Heart left ventricle (tissue), 16 donors: ENCODE results near the gene SST. TPM values are rescaled to one million over a fixed set of nuclear protein-coding genes. Genes with fewer than 3 reads are reported as not detected.

Source experiments
- ATAC-seq, 4 donors: fragments of 200-7000 bp; cut with Tn5 transposase; one replicate each; pipeline ENCODE4 v1.9.1; 2020 to 2022; ENCODE audit warnings: moderate library complexity in 4 of 4, mild to moderate bottlenecking in 3 of 4, moderate number of reproducible peaks in 1 of 4
- DNase-seq, 5 donors: peaks; one replicate each; pipeline ENCODE4 v3.0.0-alpha.2; 2020
- H3K27ac ChIP-seq, 12 donors: fragments of 200-600 bp; sonication (generic) in 4 of 12; one replicate each; pipeline versions ENCODE4 v1.5.0 to v1.8.0; 2016 to 2022; ENCODE audit warnings: mild to moderate bottlenecking in 2 of 12
- H3K27me3 ChIP-seq, 9 donors: fragments of 200-600 bp; sonication (generic) in 2 of 9; one replicate each; pipeline versions ENCODE4 v1.5.1 to v1.8.0; 2016 to 2022; ENCODE audit warnings: mild to moderate bottlenecking in 3 of 9
- H3K36me3 ChIP-seq, 9 donors: fragments of 200-600 bp; sonication (generic) in 2 of 9; one replicate each; pipeline versions ENCODE4 v1.5.0 to v1.8.0; 2018 to 2022; ENCODE audit warnings: mild to moderate bottlenecking in 2 of 9
- H3K4me1 ChIP-seq, 12 donors: fragments of 200-600 bp; sonication (generic) in 4 of 12; one replicate each; pipeline versions ENCODE4 v1.5.0 to v1.8.0; 2016 to 2022; ENCODE audit warnings: mild to moderate bottlenecking in 3 of 12
- H3K4me3 ChIP-seq, 12 donors: fragments of 200-600 bp; sonication (generic) in 4 of 12; one replicate each; pipeline versions ENCODE4 v1.5.0 to v1.8.0; 2017 to 2022; ENCODE audit warnings: mild to moderate bottlenecking in 9 of 12, moderate library complexity in 4 of 12
- H3K9me3 ChIP-seq, 12 donors: fragments of 200-600 bp; sonication (generic) in 4 of 12; one replicate each; pipeline versions ENCODE4 v1.5.0 to v1.8.0; 2016 to 2022; ENCODE audit warnings: mild to moderate bottlenecking in 1 of 12
- POLR2A ChIP-seq, 2 donors: fragments of 450-650 bp; IDR thresholded peaks; one replicate each; pipeline ENCODE4 v1.6.1; 2017; ENCODE audit warnings: antibody characterized with exemption in 2 of 2, mild to moderate bottlenecking in 2 of 2, moderate library complexity in 2 of 2
- WGBS, 4 donors: extraction: QIAGEN DNeasy Blood & Tissue Kit in 2 of 4; methylation state at CpG; one replicate each; pipeline versions ENCODE4 v1.1.5 to v1.1.7; 2013 to 2018; 5-methylcytosine and 5-hydroxymethylcytosine counted together
- intact Hi-C, 10 donors: fragments of 100-400 bp; cut with DNase I; formaldehyde crosslinking; loops; one replicate each; pipeline versions ENCODE4 v1.11.1 to v1.14.2; 2022
- polyA plus RNA-seq, 2 donors: library from polyadenylated mRNA; stranded (reverse); fragments of 200-250 nt; gene quantifications; one replicate each; pipeline ENCODE4 v1.2.3, GENCODE V29; 2013
- total RNA-seq, 9 donors: library from RNA; depleted of rRNA in 2 of 9; stranded (reverse); fragments of >200 nt in 2 of 9; fragmentation: NEBNext Ultra II Directional in 3 of 9; extraction: Animal tissue kit (Norgen Biotek cat#: 25700) in 3 of 9; gene quantifications; one replicate each; pipeline versions ENCODE4 v1.1.0 to v1.2.4, GENCODE V29; 2016 to 2023
- TF ChIP-seq, protein P1 (sequence below), 12 donors: fragments of 200-600 bp; sonication (generic) in 4 of 12; IDR thresholded peaks; one replicate each; pipeline versions ENCODE4 v1.5.0 to v1.8.0; 2018 to 2022; ENCODE audit warnings: antibody characterized with exemption in 12 of 12, mild to moderate bottlenecking in 5 of 12
- donor health status: ischemic (EF 13 %, LVEDD 7.1; RV severe dilation, severe dysfunction).
- donor health status: healthy with polysubstance abuse.
- donor health status: DM: no; HTN: yes; CAD: no.
- donor health status: DM: no; HTN: no; CAD: no.
- donor health status: ischemic (EF 25% LVEDD 6.9; RV normal size, moderate dysfunction).
- donor health status: ischemic (EF 25% LVEDD 5.7; RV mildly dilated, moderate dysfunction).
- donor health status: healthy.
- donor health status: DM: yes; HTN: yes; CAD: no.
- donor health status: ischemic (EF 35%, LVEDD 5.7; RV mildly dilated, moderate dysfunction).
- donor health status: nonischemic (EF 11% LVEDD 7.7; RV severe dilation, severe dysfunction).
- donor health status: DM: yes; HTN: yes; CAD: no.
- donor health status: PGD.
- donor health status: ischemic (EF 29% LVEDD 5.4; RV normal size, mild dysfunction).
- donor health status: nonischemic (EF 23%, LVEDD 6.1; RV moderate dilation, normal function).

Gene SST
- total and polyA plus RNA-seq, 11 donors: not detected

DNA sequence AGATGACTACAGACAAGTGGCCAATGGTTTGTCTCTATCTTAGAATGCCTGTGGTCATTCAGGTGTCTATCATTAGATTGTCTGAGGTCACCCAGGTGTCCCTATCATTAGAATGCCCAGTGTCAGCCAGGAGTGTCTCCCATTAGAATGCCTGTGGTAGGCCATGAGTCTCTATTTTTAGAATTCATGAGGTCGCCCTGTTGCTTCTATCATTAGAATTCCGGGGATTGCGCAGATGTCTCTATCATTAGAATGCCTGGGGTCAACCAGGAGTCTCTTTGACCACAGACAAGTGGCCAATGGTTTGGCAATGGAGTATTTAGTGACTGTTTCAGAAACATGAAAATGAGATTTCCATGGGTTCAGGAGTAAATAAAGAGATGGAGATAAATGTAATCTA, 24.6 kb upstream of the SST start:
- H3K27me3 ChIP-seq: no peaks in the 10 kb centered on the region
- TF ChIP-seq POLR2A (IDR thresholded peaks at IDR 0.05): no peak
- TF ChIP-seq, protein P1, sequence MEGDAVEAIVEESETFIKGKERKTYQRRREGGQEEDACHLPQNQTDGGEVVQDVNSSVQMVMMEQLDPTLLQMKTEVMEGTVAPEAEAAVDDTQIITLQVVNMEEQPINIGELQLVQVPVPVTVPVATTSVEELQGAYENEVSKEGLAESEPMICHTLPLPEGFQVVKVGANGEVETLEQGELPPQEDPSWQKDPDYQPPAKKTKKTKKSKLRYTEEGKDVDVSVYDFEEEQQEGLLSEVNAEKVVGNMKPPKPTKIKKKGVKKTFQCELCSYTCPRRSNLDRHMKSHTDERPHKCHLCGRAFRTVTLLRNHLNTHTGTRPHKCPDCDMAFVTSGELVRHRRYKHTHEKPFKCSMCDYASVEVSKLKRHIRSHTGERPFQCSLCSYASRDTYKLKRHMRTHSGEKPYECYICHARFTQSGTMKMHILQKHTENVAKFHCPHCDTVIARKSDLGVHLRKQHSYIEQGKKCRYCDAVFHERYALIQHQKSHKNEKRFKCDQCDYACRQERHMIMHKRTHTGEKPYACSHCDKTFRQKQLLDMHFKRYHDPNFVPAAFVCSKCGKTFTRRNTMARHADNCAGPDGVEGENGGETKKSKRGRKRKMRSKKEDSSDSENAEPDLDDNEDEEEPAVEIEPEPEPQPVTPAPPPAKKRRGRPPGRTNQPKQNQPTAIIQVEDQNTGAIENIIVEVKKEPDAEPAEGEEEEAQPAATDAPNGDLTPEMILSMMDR (IDR thresholded peaks at IDR 0.05): no peak
- WGBS, 4 donors: 14 to 43% (median 26%) methylated on average over 3 of the region's 3 CpGs
- peak in 1 of 5 donors; percentile 35 for DNase-seq
- H3K27ac ChIP-seq: peak overlapping the region in 8 of 12 donors; percentile 20 to 55 (median 32)
- ATAC-seq: peak; percentile 26 to 74 (median 52)
- peaks cover 0 to 14% (median 0%) of the 10 kb centered on the region in 12 donors for H3K4me1 ChIP-seq
- no peaks in the 10 kb centered on the region for H3K36me3 ChIP-seq
- no peaks in the 10 kb centered on the region for H3K9me3 ChIP-seq
- intact Hi-C loops: no loop called here
- no peak overlapping the region for H3K4me3 ChIP-seq

DNA sequence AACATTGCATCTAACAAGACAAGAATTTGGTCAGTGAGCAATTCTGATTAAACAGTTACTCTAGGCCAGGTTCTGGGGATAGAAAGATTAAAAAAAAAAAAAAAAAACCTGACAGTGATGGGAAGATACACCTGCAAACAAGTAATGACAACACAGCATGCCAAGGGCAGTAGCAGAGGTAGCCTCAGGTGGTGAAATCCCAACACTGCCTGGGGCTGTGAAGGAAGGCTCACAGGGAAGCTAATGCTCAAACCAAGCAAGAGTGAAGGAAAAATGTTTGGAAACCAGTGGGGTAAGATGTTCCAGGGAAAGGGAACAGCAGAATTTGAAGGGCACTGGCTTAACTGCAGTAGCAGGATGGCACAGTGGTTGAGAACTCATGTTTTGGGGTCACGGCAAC, 23.2 kb upstream of the SST start:
- Histone ChIP-seq H3K4me3 (no peak overlapping the region), H3K9me3 (no peaks in the 10 kb centered on the region), H3K36me3 (no peaks in the 10 kb centered on the region), H3K27me3 (peaks cover 0 to 11% (median 0%) of the 10 kb centered on the region in 9 donors), H3K4me1 (peaks cover 0 to 14% (median 0%) of the 10 kb centered on the region in 12 donors), H3K27ac (no peak overlapping the region)
- intact Hi-C loops: no loop called here
- WGBS, 4 donors: 93 to 100% (median 96%) methylated on average over 1 of the region's 1 CpG
- ATAC-seq (no peak), DNase-seq (no peak)
- no peak for TF ChIP-seq POLR2A (IDR thresholded peaks at IDR 0.05)
- TF ChIP-seq, protein P1 (IDR thresholded peaks at IDR 0.05): no peak

DNA sequence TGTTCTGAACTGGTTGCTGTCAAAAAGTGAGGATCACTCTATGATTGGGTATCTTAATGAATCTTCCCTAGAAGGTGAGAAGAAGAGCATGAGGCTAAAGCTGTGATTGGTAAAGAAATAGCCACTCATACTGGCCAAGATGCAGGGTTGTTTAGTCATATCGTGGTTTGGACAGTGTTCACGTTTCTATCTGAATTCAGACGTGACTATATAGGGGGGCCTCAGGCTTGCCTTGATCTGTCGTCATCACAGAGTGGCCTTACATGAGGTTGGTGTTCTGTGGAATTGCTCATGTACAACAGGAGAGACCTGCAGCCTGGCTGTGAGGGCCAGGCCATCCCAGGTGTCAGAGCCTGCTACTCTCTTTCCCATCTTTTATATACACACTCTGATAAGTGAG, 19.8 kb upstream of the SST start:
- intact Hi-C loops: no loop called here
- 44 to 77% (median 64%) methylated on average over 4 of the region's 4 CpGs for WGBS, 4 donors
- H3K27ac ChIP-seq: no peak overlapping the region

DNA sequence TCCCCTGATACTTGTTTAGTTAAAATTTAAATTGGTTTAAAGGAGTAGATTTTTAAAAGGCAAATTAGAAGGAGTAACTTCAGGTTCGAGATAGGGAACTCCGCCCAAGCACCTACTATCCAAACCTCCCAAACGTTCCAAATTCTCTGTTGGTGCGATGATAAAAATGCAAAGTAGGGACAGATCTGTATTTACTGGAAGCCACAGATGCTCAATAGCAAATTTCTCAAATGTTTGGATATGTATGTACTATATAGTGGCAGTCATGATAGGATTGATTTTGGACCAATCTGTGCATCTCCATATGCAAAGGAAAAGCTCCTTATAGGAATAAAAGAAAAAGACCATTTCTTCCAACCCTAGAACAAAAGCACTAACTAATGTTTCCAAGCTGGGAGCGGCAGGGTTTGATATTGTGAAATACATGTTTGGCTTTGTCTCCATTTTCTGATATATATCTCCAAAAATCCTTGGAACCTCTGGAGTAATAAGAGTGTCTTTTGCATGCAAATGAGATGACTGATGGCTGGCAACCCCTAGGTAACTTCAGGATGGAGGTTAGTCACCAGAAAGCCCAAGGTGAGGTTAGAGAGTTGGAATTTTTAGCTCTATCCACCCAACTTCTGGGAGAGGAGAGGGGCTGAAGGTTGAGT, 16.6 kb upstream of the SST start:
- TF ChIP-seq POLR2A (IDR thresholded peaks at IDR 0.05): no peak
- TF ChIP-seq, protein P1 (IDR thresholded peaks at IDR 0.05): no peak
- DNase-seq: no peak
- Histone ChIP-seq H3K36me3 (no peaks in the 10 kb centered on the region), H3K9me3 (peaks cover 0 to 23% (median 5%) of the 10 kb centered on the region in 12 donors), H3K27me3 (peaks cover 0 to 11% (median 0%) of the 10 kb centered on the region in 9 donors), H3K27ac (no peak overlapping the region), H3K4me1 (no peaks in the 10 kb centered on the region), H3K4me3 (no peak overlapping the region)
- intact Hi-C loops: no loop called here
- WGBS, 4 donors: 89 to 94% (median 92%) methylated on average over 5 of the region's 5 CpGs
- no peak for ATAC-seq

More for the DNA sequence above, 19.8 kb upstream of the SST start:
- DNase-seq (no peak), ATAC-seq (no peak)
- no peaks in the 10 kb centered on the region for H3K36me3 ChIP-seq
- H3K4me3 ChIP-seq: no peak overlapping the region
- no peak for TF ChIP-seq POLR2A (IDR thresholded peaks at IDR 0.05)
- TF ChIP-seq, protein P1 (IDR thresholded peaks at IDR 0.05): no peak
- H3K9me3 ChIP-seq: peaks cover 0 to 20% (median 5%) of the 10 kb centered on the region in 12 donors
- peaks cover 0 to 11% (median 0%) of the 10 kb centered on the region in 9 donors for H3K27me3 ChIP-seq
- H3K4me1 ChIP-seq: peaks cover 0 to 6% (median 0%) of the 10 kb centered on the region in 12 donors
